Hematopoietic multipotent progenitor cell treated with erythropoietin and hydrocortisone succinate and interleukin-3 and kit ligand, for 8 days (in vitro differentiated cells): ENCODE measurements around the gene NSD1.
"Not testable (repeated sequence)": the region's sequence is repeated elsewhere in the genome, so short reads cannot be mapped to it uniquely, and the experiment has no call there.

Experiments used
- DNase-seq: peaks from one replicate; pipeline ENCODE4 v3.0.0-alpha.2; 2015

The NSD1 gene

GRCh38 chr5:177232761-177233160 lies 99.2 kb downstream of the NSD1 start:
- DNase-seq, result no peak

- no peak for DNase-seq
These were observed 99.6 kb downstream of the NSD1 start for GRCh38 chr5:177233206-177233605.

DNA sequence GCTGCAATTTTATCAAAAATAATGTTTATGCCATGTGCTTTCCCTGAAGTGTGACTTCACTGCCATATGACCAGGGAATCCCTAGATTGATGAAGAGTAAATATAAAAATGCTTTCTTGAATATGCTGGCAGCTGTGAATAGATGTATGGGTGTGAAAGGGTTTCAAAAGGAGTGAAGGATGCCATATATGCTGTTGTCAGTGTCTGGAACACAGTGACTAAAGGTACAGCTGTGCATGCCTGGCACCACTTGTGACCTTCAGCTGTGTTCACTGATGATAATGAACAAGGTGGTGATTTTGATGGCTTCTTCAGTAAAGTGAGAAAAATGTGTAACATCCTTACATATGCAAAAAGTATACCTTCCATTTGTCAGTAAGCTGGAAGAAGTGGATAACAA lies 100.2 kb downstream of the NSD1 start:
- DNase-seq, result no peak

DNA sequence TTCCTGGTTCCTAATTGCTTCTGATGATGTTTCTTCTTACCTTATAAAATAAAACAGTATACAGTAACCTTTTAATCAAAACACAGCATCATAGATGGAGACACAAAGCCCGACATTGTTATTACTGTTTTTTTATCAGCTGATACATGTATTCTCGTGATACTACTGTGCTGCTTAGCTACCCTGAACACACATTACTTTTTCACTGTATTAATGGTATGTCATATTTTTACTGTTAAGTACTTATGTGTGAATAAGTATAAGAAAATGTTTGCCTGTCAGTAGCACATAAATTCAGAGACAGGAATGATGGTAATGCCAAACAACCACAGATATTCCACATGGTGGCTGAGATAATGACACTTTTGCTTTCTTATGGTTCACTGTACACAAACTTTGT lies 101.3 kb downstream of the NSD1 start:
- no peak for DNase-seq

- DNase-seq, result no peak
These were observed 108.2 kb downstream of the NSD1 start for GRCh38 chr5:177241768-177242167.

- no peak for DNase-seq
These were observed 108.7 kb downstream of the NSD1 start for GRCh38 chr5:177242304-177242703.

DNA sequence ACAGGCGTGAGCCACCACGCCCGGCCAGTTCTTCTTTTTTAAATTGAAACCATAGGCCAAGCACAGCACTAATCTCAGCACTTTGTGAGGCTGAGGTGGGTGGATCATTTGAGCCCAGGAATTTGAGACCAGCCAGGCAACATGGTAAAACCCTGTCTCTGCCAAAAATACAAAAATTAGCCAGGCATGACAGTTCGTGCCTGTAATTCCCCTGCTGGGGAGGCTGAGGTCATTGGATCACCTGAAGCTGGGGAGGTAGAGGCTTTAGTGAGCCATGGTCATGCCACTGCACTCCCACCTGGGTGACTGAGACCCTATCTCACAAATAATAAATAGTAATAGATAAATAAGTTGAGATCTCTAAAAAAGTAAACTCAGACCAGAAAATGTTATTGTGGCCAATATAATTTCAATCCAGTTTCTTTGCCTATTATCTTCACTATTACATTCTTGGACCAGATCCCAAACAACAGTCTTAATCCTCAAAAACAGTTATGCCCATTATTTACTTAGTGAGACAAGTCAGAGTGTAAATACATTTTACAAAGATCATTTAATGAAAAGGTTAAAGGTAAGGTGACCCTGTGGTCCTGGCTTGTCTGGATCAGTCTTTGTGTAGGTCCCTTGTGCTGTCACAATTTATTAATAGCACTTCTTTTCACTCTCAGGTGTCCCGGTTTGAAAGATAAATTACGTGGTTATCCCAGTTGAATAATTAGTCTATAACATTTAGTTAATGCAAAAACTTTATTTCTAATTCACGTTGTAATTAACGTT lies 116.4 kb downstream of the NSD1 start:
- no peak for DNase-seq

GRCh38 chr5:177253252-177253651 lies 119.7 kb downstream of the NSD1 start:
- no peak for DNase-seq

DNA sequence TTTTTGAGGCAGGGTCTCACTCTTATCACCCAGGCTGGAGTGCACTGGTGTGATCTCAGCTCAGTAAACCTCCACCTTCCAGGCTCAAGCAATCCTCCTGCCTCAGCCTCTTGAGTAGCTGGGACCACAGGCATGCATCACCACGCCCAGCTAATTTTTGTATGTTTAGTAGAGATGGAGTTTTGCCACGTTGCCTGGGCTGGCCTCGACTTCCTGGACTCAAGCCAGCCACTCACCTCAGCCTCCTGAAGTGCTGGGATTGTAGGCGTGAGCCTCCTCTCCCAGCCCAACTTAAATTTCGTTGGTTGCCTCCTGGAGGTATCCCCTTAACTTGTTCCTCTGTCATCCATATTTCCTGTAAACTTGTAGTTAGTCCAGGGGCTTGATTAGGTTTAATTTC lies 122.7 kb downstream of the NSD1 start:
- no peak for DNase-seq

DNA sequence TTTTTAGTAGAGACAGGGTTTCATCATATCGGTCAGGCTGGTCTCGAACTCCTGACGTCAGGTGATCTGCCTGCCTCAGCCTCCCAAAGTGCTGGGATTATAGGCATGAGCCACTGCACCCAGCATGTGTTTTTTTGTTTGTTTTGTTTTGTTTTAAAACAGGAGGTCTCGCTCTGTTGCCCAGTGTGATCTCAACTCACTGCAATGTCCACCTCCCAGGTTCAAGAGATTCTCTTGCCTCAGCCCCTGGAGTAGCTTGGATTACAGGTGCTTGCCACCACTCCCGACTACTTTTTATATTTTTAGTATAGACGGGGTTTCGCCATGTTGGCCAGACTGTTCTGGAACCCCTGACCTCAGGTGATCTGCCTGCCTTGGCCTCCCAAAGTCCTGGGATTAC lies 125.1 kb downstream of the NSD1 start:
- DNase-seq, result not testable (repeated sequence)

GRCh38 chr5:177260961-177261360 lies 127.4 kb downstream of the NSD1 start:
- DNase-seq, result no peak

DNA sequence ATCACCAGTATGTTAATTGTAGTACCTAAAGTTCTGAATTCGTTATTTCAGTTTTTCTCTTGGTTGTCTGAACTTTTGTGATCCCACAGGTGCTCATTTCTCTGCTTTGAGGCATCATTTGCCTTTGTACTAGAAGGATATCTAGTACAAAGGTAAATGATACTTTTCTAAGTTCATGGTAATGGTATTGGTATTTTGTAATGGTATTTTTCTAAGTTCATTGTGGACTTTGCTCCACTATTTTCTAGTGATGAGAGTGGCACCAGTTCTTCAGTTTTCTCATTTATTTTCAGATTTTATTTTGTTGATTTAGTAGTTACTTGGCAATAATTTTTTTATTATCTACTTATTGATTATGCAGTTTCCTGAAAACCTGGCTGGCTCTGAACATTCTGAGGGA lies 127.9 kb downstream of the NSD1 start:
- no peak for DNase-seq

DNA sequence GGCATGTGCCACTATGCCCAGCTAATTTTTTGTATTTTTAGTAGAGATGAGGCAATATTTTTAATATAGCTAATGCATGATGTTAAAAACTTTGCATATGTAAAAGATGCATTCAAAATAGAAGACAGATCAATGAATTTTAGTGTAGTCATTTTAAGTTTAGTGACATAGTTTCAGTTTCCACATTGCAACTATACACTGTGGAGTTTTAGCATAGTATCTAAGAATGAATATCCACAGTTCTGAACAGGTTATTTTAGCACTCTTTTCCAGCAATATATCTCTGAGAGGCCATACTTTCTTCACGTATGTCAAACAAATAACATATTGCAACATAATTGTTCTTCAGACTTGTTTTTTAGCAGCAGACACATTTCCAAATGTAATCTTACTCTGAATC lies 130.6 kb downstream of the NSD1 start:
- DNase-seq, result no peak

- no peak for DNase-seq
These were observed 131.8 kb downstream of the NSD1 start for GRCh38 chr5:177265395-177265794.

DNA sequence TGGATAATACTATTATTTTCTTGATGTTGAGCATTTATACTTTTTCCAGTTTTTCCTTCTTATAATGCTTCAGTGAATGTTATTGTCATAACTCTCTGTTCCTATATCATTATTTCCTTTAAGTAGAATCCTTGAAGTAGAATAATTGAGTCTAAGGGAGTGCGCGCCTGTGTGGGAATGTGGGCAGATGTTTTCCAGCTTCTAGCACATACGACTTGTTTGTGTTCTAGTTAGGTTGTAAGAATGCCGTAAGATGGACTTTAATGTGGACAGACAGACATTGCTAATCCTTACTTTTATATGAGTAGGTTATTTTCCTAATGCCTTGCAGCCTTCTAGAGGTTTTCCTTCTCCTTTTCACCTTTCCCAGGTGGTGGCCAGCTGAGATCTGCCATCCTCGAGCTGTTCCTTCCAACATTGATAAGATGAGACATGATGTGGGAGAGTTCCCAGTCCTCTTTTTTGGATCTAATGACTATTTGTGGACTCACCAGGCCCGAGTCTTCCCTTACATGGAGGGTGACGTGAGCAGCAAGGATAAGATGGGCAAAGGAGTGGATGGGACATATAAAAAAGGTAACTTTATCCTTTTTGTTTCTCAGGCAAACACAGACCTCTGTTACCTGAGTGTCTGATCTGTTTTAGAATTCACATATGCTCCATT lies 135.8 kb downstream of the NSD1 start:
- DNase-seq, result no peak

DNA sequence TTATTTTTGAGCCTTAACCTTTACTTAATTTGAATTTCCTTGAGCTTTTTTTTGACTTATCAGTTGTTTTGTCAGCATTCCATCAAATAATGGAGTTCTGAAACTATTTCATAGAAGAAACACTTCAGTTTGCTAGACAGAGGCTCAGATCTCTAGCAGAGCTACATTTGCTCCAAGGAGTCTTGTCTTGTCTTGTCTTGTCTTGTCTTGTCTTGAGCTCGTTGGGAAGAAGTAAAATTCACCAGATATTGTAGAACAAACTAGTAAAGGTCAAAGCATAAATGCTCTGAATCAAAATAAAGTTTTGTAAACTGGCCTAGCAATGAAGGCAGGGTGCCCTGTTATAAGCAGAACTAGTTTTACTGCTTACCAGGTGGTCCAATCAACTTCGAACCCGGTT lies 136.4 kb downstream of the NSD1 start:
- no peak for DNase-seq

DNA sequence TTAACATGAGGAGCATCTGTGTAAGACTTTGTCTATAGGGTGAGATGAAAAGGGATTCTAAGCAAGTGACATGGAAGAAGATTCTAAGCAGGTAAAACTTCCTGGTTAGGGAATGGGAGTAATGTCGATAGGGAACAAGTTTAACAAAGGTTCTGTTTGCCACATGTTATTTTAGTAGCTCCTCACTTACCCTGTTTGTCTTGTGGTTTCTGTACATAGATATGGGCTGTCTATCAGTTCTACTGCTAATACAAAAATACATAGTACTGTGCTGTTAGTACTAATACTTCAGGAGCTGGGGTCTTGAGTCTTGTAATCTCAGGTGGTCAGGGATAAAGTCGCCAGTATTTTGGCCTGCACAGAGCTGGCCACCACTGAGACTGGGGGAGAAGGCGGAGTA lies 137.1 kb downstream of the NSD1 start:
- no peak for DNase-seq

- DNase-seq, result no peak
These were observed 137.5 kb downstream of the NSD1 start for GRCh38 chr5:177271113-177271512.

GRCh38 chr5:177275883-177276282 lies 142.3 kb downstream of the NSD1 start:
- DNase-seq, result no peak

DNA sequence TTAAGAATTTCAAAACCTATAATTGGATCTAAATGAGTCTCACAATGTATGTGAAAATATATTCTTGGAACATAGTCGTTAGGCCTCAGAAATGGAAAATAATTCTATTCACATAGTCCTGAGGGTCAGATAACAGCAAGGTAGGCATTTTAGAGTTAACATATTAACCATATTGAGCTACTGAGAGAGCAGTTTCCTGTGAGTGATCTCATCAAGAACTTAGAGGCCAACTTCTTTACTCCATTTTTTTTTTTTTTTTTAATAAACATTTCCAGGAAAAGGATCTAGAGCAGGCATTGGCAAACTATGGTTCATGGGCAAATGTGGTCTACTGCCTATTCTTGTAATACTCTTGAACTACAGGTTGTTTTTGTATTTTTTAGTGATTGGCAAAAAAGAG lies 143.3 kb downstream of the NSD1 start:
- no peak for DNase-seq

DNA sequence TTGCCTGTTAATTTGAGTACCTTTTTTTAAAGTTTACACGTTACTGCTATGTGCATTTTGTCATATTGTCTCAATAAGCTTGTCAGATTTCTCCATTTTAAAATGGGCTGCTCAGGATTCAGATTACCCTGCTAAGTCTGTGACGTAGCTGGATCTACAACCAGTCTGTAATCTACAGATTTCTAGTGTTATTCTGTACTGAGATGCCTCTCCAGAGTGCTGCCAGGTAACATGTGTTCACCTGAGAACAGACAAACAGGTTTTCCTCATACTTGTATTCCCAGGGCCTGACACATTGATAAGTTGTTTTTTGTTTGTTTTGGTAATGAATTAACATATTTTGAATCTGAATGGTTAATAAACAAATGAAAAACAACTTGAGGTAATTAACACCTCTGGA lies 154.6 kb downstream of the NSD1 start:
- DNase-seq, result no peak

DNA sequence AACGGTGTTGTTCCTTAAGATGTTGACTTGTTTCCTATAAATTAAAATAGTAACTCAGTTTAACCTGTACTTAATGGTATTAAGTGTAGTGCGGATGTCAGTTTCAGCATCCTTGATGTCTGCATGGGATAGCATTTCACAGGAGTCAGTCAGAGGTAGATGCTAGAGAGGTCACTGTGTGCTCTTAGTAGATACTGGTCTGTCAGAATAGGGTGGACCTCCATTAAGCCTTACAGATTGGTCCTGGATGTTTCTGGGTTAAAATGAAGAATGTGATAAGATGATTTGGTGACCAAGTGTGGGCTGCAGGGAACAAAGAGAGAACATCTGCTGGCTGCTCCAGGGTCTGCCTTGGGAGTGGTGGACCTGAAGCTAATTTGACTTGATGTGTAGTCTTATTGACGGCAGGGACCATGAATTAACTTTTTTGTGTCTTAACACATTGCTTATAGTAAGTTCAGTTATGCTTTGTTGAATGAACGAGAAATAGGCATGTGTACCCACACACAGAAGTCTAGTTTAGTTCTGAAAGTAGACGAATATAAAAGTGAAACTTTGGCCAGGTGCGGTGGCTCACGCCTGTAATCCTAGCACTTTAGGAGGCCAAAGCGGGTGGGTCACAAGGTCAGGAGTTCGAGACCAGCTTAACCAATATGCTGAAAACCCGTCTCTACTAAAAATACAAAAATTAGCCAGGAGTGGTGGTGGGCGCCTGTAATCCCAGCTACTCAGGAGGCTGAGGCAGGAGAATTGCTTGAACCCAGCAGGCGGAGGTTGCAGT lies 157.4 kb downstream of the NSD1 start:
- no peak for DNase-seq

DNA sequence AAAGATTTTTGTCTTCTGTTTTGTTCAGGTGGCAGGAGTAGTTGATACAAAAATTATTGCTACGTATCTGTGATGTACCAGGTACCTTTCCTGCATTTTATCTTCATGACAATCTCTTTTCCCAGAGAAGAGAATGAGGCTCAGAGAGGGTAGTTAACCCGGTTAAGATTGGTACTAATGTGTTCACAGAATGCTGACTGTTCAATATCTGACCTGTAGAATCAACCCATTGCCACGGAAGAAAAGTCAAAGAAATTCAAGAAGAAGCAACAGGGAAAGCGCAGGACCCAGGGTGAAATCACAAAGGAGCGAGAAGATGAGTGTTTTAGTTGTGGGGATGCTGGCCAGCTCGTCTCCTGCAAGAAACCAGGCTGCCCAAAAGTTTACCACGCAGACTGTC lies 158.2 kb downstream of the NSD1 start:
- DNase-seq, result no peak
